ENCODE measurements around the gene SOHLH1. TPM values are rescaled to one million over a fixed set of nuclear protein-coding genes. Genes with fewer than 3 reads are reported as not detected.

The SOHLH1 gene
- total RNA-seq, 2 experiments from 2014 or later = not detected

- CTCF ChIA-PET = no interaction called here
- H3K4me1 Mint-ChIP-seq (ENCODE audit: low read depth) = no peaks in the 10 kb centered on the region
- POLR2A ChIA-PET = no interaction called here
- H3K27me3 Mint-ChIP-seq (ENCODE audit: low read depth) = peaks cover 6% of the 10 kb centered on the region
- ATAC-seq (no peak), DNase-seq (no peak)
- no peak overlapping the region for H3K27ac Mint-ChIP-seq
- no peak overlapping the region for H3K4me3 Mint-ChIP-seq
- H3K9me3 Mint-ChIP-seq (ENCODE audit: insufficient read depth) = no peaks in the 10 kb centered on the region
- no peaks in the 10 kb centered on the region for H3K36me3 Mint-ChIP-seq (ENCODE audit: low read depth)
Measured at GRCh38 chr9:135739271-135740220, 40.3 kb upstream of the SOHLH1 start.

- Mint-ChIP-seq H3K4me1 (ENCODE audit: low read depth) (no peaks in the 10 kb centered on the region), H3K27me3 (ENCODE audit: low read depth) (peaks cover 6% of the 10 kb centered on the region), H3K36me3 (ENCODE audit: low read depth) (no peaks in the 10 kb centered on the region), H3K9me3 (ENCODE audit: insufficient read depth) (no peaks in the 10 kb centered on the region), H3K27ac (no peak overlapping the region), H3K4me3 (no peak overlapping the region)
- ATAC-seq (no peak), DNase-seq (no peak)
- POLR2A ChIA-PET = interaction anchor here (0.7 kb wide), 1 partner anchor 663 kb away, joined by 4 read pairs; no protein-coding TSS in a partner anchor
- CTCF ChIA-PET = no interaction called here
Measured at GRCh38 chr9:135737840-135738521, 38.7 kb upstream of the SOHLH1 start.

GRCh38 chr9:135736979-135737839 is 37.9 kb upstream of the SOHLH1 start:
- no peak for ATAC-seq

GRCh38 chr9:135736272-135736978 is 37.1 kb upstream of the SOHLH1 start:
- DNase-seq = no peak
- ATAC-seq = no peak
- CTCF ChIA-PET = no interaction called here
- Mint-ChIP-seq H3K9me3 (ENCODE audit: insufficient read depth) (no peaks in the 10 kb centered on the region), H3K4me3 (no peak overlapping the region), H3K27ac (no peak overlapping the region), H3K27me3 (ENCODE audit: low read depth) (peaks cover 6% of the 10 kb centered on the region), H3K4me1 (ENCODE audit: low read depth) (no peaks in the 10 kb centered on the region), H3K36me3 (ENCODE audit: low read depth) (no peaks in the 10 kb centered on the region)
- POLR2A ChIA-PET = interaction anchor here (0.6 kb wide), 1 partner anchor 53 kb away, joined by 3 read pairs; no protein-coding TSS in a partner anchor

More at GRCh38 chr9:135736979-135737839, 37.9 kb upstream of the SOHLH1 start:
- no peaks in the 10 kb centered on the region for H3K4me1 Mint-ChIP-seq (ENCODE audit: low read depth)
- peaks cover 6% of the 10 kb centered on the region for H3K27me3 Mint-ChIP-seq (ENCODE audit: low read depth)
- ChIA-PET CTCF (no interaction called here), POLR2A (interaction anchor here (0.6 to 0.7 kb wide), 2 partner anchors 52 to 663 kb away, joined by 3 to 4 read pairs; no protein-coding TSS in a partner anchor)
- H3K9me3 Mint-ChIP-seq (ENCODE audit: insufficient read depth) = no peaks in the 10 kb centered on the region
- H3K27ac Mint-ChIP-seq = no peak overlapping the region
- DNase-seq = no peak
- no peaks in the 10 kb centered on the region for H3K36me3 Mint-ChIP-seq (ENCODE audit: low read depth)
- H3K4me3 Mint-ChIP-seq = no peak overlapping the region

GRCh38 chr9:135734616-135735144 is 35.4 kb upstream of the SOHLH1 start:
- ATAC-seq = no peak
- Mint-ChIP-seq H3K4me3 (no peak overlapping the region), H3K4me1 (ENCODE audit: low read depth) (no peaks in the 10 kb centered on the region), H3K27ac (no peak overlapping the region), H3K36me3 (ENCODE audit: low read depth) (no peaks in the 10 kb centered on the region), H3K27me3 (ENCODE audit: low read depth) (peaks cover 6% of the 10 kb centered on the region), H3K9me3 (ENCODE audit: insufficient read depth) (peaks cover 4% of the 10 kb centered on the region)
- ChIA-PET CTCF (no interaction called here), POLR2A (no interaction called here)
- DNase-seq = no peak

- no peak for DNase-seq
- peaks cover 6% of the 10 kb centered on the region for H3K27me3 Mint-ChIP-seq (ENCODE audit: low read depth)
- H3K9me3 Mint-ChIP-seq (ENCODE audit: insufficient read depth) = peaks cover 4% of the 10 kb centered on the region
- ChIA-PET POLR2A (no interaction called here), CTCF (no interaction called here)
- no peak for ATAC-seq
- no peaks in the 10 kb centered on the region for H3K4me1 Mint-ChIP-seq (ENCODE audit: low read depth)
- H3K4me3 Mint-ChIP-seq = no peak overlapping the region
- no peak overlapping the region for H3K27ac Mint-ChIP-seq
- no peaks in the 10 kb centered on the region for H3K36me3 Mint-ChIP-seq (ENCODE audit: low read depth)
Measured at GRCh38 chr9:135732569-135733257, 33.4 kb upstream of the SOHLH1 start.

GRCh38 chr9:135731454-135731853 is 32.2 kb upstream of the SOHLH1 start:
- no peaks in the 10 kb centered on the region for H3K36me3 Mint-ChIP-seq (ENCODE audit: low read depth)
- CTCF ChIA-PET = no interaction called here
- no peak for DNase-seq
- H3K4me1 Mint-ChIP-seq (ENCODE audit: low read depth) = no peaks in the 10 kb centered on the region
- ATAC-seq = no peak
- no peak overlapping the region for H3K4me3 Mint-ChIP-seq
- H3K27me3 Mint-ChIP-seq (ENCODE audit: low read depth) = no peaks in the 10 kb centered on the region
- POLR2A ChIA-PET = no interaction called here
- H3K9me3 Mint-ChIP-seq (ENCODE audit: insufficient read depth) = peaks cover 4% of the 10 kb centered on the region
- H3K27ac Mint-ChIP-seq = no peak overlapping the region

GRCh38 chr9:135729480-135729879 is 30.2 kb upstream of the SOHLH1 start:
- ATAC-seq = no peak
- H3K9me3 Mint-ChIP-seq (ENCODE audit: insufficient read depth) = peaks cover 4% of the 10 kb centered on the region
- H3K27ac Mint-ChIP-seq = no peak overlapping the region
- no peak overlapping the region for H3K4me3 Mint-ChIP-seq
- no peaks in the 10 kb centered on the region for H3K4me1 Mint-ChIP-seq (ENCODE audit: low read depth)
- no peaks in the 10 kb centered on the region for H3K36me3 Mint-ChIP-seq (ENCODE audit: low read depth)
- POLR2A ChIA-PET = no interaction called here
- CTCF ChIA-PET = no interaction called here
- no peak for DNase-seq
- no peaks in the 10 kb centered on the region for H3K27me3 Mint-ChIP-seq (ENCODE audit: low read depth)

- Mint-ChIP-seq H3K27me3 (ENCODE audit: low read depth) (no peaks in the 10 kb centered on the region), H3K27ac (no peak overlapping the region), H3K9me3 (ENCODE audit: insufficient read depth) (peaks cover 4% of the 10 kb centered on the region), H3K36me3 (ENCODE audit: low read depth) (no peaks in the 10 kb centered on the region), H3K4me3 (no peak overlapping the region), H3K4me1 (ENCODE audit: low read depth) (no peaks in the 10 kb centered on the region)
- ATAC-seq = no peak
- DNase-seq = no peak
- ChIA-PET POLR2A (no interaction called here), CTCF (no interaction called here)
Measured at GRCh38 chr9:135728436-135729110, 29.3 kb upstream of the SOHLH1 start.

- no peak overlapping the region for H3K4me3 Mint-ChIP-seq
- H3K27me3 Mint-ChIP-seq (ENCODE audit: low read depth) = no peaks in the 10 kb centered on the region
- H3K36me3 Mint-ChIP-seq (ENCODE audit: low read depth) = no peaks in the 10 kb centered on the region
- ATAC-seq (no peak), DNase-seq (no peak)
- H3K9me3 Mint-ChIP-seq (ENCODE audit: insufficient read depth) = peaks cover 4% of the 10 kb centered on the region
- H3K4me1 Mint-ChIP-seq (ENCODE audit: low read depth) = no peaks in the 10 kb centered on the region
- ChIA-PET CTCF (no interaction called here), POLR2A (no interaction called here)
- H3K27ac Mint-ChIP-seq = no peak overlapping the region
Measured at GRCh38 chr9:135727257-135727875, 28.1 kb upstream of the SOHLH1 start.

Measured in activated CD8-positive, alpha-beta T cell treated with anti-CD3 and anti-CD28 coated beads, Interleukin-2, amount 10 ng/mL, durations not matched to agents 7 days and 5 days (primary cell).